ENCODE results near the gene UNC5A. TPM values are rescaled to one million over a fixed set of nuclear protein-coding genes. Genes with fewer than 3 reads are reported as not detected.

The UNC5A gene
- polyA plus RNA-seq, 1 of the 3 experiments (the other 2 are of a cell fraction), result 0.46 TPM

DNA sequence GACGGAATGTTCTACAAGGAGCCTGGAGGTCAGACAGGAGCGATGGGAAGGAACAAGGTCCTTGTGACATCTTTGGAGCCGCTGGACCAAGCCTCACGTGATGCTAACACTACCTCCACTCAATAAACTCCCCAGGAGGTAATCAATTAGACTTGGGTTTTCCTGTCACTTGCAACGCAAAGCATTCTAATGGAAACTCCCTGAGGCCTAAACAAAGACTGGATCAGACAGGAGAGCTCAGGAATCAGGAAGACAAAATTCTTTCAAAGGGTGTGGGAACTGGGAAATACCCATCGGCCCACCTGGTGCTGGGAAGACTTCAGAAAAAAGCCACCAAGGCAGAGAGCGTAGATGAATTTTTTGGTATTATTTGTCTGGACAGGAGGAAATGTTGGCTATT lies 22.3 kb upstream of the UNC5A start:
- H3K4me3 ChIP-seq (ENCODE audit: low read depth in 2 of 2, low read length in 1 of 2), result no peak overlapping the region
- CTCF ChIA-PET, result interaction anchor here (1.0 kb wide), 1 partner anchor 127 kb away, joined by 3 read pairs; no protein-coding TSS in a partner anchor
- 67% methylated on average over 7 of the region's 7 CpGs for WGBS (ENCODE audit: low lambda C conversion rate)
- H3K9ac ChIP-seq, result no peak overlapping the region
- H3K36me3 ChIP-seq (replicated peaks in 1 of 2; ENCODE audit: control insufficient read depth in 1 of 2, insufficient read depth in 2 of 2, low read length in 1 of 2), result no peaks in the 10 kb centered on the region
- no peaks in the 10 kb centered on the region for H3K9me2 ChIP-seq
- H3K9me3 ChIP-seq, result no peaks in the 10 kb centered on the region
- H3F3A ChIP-seq (replicated peaks; ENCODE audit: insufficient read depth), result no peaks in the 10 kb centered on the region
- no peak overlapping the region for H3K27ac ChIP-seq (ENCODE audit: low read depth in 2 of 2, low read length in 1 of 2)
- no peak overlapping the region for H2AFZ ChIP-seq (ENCODE audit: low read depth)
- H3K27me3 ChIP-seq (ENCODE audit: insufficient read depth), result no peaks in the 10 kb centered on the region
- POLR2A ChIA-PET, result no interaction called here
- no peaks in the 10 kb centered on the region for H3K79me2 ChIP-seq (ENCODE audit: insufficient read depth)
- no peak overlapping the region for H3K4me2 ChIP-seq
- TF ChIP-seq RAD21 (IDR thresholded peaks at IDR 0.05; ENCODE audit: low read length), result no peak
- TF ChIP-seq, protein P1, sequence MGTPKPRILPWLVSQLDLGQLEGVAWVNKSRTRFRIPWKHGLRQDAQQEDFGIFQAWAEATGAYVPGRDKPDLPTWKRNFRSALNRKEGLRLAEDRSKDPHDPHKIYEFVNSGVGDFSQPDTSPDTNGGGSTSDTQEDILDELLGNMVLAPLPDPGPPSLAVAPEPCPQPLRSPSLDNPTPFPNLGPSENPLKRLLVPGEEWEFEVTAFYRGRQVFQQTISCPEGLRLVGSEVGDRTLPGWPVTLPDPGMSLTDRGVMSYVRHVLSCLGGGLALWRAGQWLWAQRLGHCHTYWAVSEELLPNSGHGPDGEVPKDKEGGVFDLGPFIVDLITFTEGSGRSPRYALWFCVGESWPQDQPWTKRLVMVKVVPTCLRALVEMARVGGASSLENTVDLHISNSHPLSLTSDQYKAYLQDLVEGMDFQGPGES (IDR thresholded peaks at IDR 0.05; ENCODE audit: low read depth, low read length), result no peak
- H4K20me1 ChIP-seq (ENCODE audit: insufficient read depth), result no peaks in the 10 kb centered on the region
- no peak for DNase-seq
- peaks cover 0 to 23% of the 10 kb centered on the region in 2 experiments; a peak in 2 of 4 replicates for H3K4me1 ChIP-seq (ENCODE audit: control insufficient read depth in 1 of 2, insufficient read depth in 2 of 2, low read depth in 1 of 2, low read length in 1 of 2)

DNA sequence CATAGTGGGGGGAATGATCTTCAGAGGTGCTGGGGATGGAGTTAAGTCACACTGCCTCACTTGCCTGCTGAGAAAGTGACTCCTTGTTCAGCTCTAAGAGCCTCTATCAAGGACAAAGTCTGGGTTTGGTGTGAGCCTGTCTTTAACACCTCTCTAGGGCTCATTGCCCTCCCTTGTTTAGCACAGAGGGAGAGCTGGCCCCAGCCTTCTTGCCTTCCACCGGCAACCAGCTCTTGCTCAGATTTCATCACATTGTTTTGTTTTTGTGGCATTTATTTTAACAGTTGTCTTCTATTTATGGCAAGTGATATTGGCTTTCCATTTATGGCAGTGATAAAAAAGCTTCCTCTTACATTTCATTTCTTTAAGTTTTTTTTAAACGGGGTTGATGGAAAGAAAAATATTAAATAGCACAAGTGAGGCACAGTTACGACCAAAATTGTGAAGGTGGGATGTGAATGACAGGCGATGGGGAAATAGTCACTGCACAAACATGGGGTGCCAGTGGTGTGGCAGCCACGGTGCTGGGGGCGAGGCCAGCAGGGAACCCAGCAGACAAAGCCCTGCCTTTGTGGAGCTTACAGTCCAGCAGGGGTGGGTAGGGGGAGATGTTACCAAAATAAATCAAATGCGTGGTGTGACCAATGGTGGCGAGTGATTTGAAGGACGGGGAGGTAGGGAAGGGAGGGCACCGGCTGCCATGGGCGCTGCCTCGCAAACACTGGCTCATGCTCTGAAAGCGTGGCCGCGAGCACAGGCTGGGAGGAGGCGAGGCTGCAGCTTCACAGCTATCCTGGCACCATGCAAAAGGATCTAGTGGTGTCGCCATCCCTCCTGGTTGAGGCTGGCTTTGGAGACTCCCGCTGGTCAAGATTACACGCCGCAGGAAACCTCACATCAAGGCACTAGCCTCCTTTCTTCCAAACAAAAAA lies 21.2 kb upstream of the UNC5A start:
- no peak for DNase-seq
- Histone ChIP-seq H3K4me3 (ENCODE audit: low read depth in 2 of 2, low read length in 1 of 2) (no peak overlapping the region), H3K79me2 (ENCODE audit: insufficient read depth) (no peaks in the 10 kb centered on the region), H3K27ac (ENCODE audit: low read depth in 2 of 2, low read length in 1 of 2) (no peak overlapping the region), H3K9me2 (no peaks in the 10 kb centered on the region), H3K36me3 (replicated peaks in 1 of 2; ENCODE audit: control insufficient read depth in 1 of 2, insufficient read depth in 2 of 2, low read length in 1 of 2) (no peaks in the 10 kb centered on the region), H2AFZ (ENCODE audit: low read depth) (no peak overlapping the region), H3K9ac (no peak overlapping the region), H3K4me1 (ENCODE audit: control insufficient read depth in 1 of 2, insufficient read depth in 2 of 2, low read depth in 1 of 2, low read length in 1 of 2) (peaks cover 0 to 33% of the 10 kb centered on the region in 2 experiments; a peak in 2 of 4 replicates), H3K9me3 (no peaks in the 10 kb centered on the region), H3F3A (replicated peaks; ENCODE audit: insufficient read depth) (no peaks in the 10 kb centered on the region), H3K27me3 (ENCODE audit: insufficient read depth) (no peaks in the 10 kb centered on the region; the same call in 1 of the 2 replicates), H4K20me1 (ENCODE audit: insufficient read depth) (no peaks in the 10 kb centered on the region), H3K4me2 (no peak overlapping the region)
- WGBS (ENCODE audit: low lambda C conversion rate), result 77% methylated on average over 20 of the region's 20 CpGs
- POLR2A ChIA-PET, result no interaction called here
- CTCF ChIA-PET, result interaction anchor here (1.0 to 1.2 kb wide), 5 partner anchors 14 to 165 kb away, joined by 3 read pairs; no protein-coding TSS in a partner anchor
- TF ChIP-seq GATA2 (CRISPR knock-in tag; IDR thresholded peaks at IDR 0.05) (no peak), RAD21 (IDR thresholded peaks at IDR 0.05; ENCODE audit: low read length) (no peak), ELF1 (IDR thresholded peaks at IDR 0.05) (no peak), EP300 (IDR thresholded peaks at IDR 0.05; ENCODE audit: borderline replicate concordance in 1 of 2, low read depth in 1 of 2, low read length in 1 of 2) (no peak), RXRA (IDR thresholded peaks at IDR 0.05; ENCODE audit: borderline replicate concordance, low read depth) (no peak), RFX5 (IDR thresholded peaks at IDR 0.05; ENCODE audit: low read length) (no peak), TEAD4 (IDR thresholded peaks at IDR 0.05; ENCODE audit: borderline replicate concordance, insufficient read depth) (no peak), FOSL2 (IDR thresholded peaks at IDR 0.05; ENCODE audit: borderline replicate concordance, low read depth) (no peak), MEF2A (IDR thresholded peaks at IDR 0.05; ENCODE audit: borderline replicate concordance, low read depth) (no peak), EZH2phosphoT487 (IDR thresholded peaks at IDR 0.05; ENCODE audit: borderline replicate concordance, low read depth) (no peak), RCOR1 (IDR thresholded peaks at IDR 0.05; ENCODE audit: low read length) (no peak)
- TF ChIP-seq, protein P2, sequence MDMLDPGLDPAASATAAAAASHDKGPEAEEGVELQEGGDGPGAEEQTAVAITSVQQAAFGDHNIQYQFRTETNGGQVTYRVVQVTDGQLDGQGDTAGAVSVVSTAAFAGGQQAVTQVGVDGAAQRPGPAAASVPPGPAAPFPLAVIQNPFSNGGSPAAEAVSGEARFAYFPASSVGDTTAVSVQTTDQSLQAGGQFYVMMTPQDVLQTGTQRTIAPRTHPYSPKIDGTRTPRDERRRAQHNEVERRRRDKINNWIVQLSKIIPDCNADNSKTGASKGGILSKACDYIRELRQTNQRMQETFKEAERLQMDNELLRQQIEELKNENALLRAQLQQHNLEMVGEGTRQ (IDR thresholded peaks at IDR 0.05; ENCODE audit: borderline replicate concordance, low read depth, low read length), result no peak
- TF ChIP-seq, protein P3, sequence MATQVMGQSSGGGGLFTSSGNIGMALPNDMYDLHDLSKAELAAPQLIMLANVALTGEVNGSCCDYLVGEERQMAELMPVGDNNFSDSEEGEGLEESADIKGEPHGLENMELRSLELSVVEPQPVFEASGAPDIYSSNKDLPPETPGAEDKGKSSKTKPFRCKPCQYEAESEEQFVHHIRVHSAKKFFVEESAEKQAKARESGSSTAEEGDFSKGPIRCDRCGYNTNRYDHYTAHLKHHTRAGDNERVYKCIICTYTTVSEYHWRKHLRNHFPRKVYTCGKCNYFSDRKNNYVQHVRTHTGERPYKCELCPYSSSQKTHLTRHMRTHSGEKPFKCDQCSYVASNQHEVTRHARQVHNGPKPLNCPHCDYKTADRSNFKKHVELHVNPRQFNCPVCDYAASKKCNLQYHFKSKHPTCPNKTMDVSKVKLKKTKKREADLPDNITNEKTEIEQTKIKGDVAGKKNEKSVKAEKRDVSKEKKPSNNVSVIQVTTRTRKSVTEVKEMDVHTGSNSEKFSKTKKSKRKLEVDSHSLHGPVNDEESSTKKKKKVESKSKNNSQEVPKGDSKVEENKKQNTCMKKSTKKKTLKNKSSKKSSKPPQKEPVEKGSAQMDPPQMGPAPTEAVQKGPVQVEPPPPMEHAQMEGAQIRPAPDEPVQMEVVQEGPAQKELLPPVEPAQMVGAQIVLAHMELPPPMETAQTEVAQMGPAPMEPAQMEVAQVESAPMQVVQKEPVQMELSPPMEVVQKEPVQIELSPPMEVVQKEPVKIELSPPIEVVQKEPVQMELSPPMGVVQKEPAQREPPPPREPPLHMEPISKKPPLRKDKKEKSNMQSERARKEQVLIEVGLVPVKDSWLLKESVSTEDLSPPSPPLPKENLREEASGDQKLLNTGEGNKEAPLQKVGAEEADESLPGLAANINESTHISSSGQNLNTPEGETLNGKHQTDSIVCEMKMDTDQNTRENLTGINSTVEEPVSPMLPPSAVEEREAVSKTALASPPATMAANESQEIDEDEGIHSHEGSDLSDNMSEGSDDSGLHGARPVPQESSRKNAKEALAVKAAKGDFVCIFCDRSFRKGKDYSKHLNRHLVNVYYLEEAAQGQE (IDR thresholded peaks at IDR 0.05; ENCODE audit: low read depth, low read length), result no peak
- TF ChIP-seq, protein P4, sequence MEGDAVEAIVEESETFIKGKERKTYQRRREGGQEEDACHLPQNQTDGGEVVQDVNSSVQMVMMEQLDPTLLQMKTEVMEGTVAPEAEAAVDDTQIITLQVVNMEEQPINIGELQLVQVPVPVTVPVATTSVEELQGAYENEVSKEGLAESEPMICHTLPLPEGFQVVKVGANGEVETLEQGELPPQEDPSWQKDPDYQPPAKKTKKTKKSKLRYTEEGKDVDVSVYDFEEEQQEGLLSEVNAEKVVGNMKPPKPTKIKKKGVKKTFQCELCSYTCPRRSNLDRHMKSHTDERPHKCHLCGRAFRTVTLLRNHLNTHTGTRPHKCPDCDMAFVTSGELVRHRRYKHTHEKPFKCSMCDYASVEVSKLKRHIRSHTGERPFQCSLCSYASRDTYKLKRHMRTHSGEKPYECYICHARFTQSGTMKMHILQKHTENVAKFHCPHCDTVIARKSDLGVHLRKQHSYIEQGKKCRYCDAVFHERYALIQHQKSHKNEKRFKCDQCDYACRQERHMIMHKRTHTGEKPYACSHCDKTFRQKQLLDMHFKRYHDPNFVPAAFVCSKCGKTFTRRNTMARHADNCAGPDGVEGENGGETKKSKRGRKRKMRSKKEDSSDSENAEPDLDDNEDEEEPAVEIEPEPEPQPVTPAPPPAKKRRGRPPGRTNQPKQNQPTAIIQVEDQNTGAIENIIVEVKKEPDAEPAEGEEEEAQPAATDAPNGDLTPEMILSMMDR (IDR thresholded peaks at IDR 0.05), result no peak
- TF ChIP-seq, protein P5, sequence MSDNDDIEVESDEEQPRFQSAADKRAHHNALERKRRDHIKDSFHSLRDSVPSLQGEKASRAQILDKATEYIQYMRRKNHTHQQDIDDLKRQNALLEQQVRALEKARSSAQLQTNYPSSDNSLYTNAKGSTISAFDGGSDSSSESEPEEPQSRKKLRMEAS (IDR thresholded peaks at IDR 0.05; ENCODE audit: low read depth), result no peak
